Kidney epithelial cell (primary cell): ENCODE data around the gene LYZL6. TPM values are rescaled to one million over a fixed set of nuclear protein-coding genes. Genes with fewer than 3 reads are reported as not detected.

Experiments used
- DNase-seq: peaks from one replicate; pipeline ENCODE4 v3.0.0-alpha.2; 2010; ENCODE audit warnings: low read depth
- H3K27me3 ChIP-seq: 2 replicates; pipeline ENCODE4 v1.6.0; 2011; ENCODE audit warnings: low read length; ENCODE audit not compliant: control insufficient read depth, insufficient read depth
- H3K36me3 ChIP-seq: 2 replicates; pipeline ENCODE4 v1.5.1; 2011; ENCODE audit warnings: low read length; ENCODE audit not compliant: control insufficient read depth, insufficient read depth
- H3K4me3 ChIP-seq: 2 replicates; pipeline ENCODE4 v1.5.1; 2011; ENCODE audit warnings: low read depth, mild to moderate bottlenecking, control low read depth, low read length
- CTCF ChIP-seq: IDR thresholded peaks from 2 replicates; pipeline ENCODE4 v1.5.1; 2011; ENCODE audit warnings: mild to moderate bottlenecking, moderate library complexity, low read length, control low read depth, inconsistent platforms; ENCODE audit not compliant: insufficient read depth, poor library complexity, severe bottlenecking
- total RNA-seq: library from RNA; depleted of rRNA; stranded (reverse); fragments of >200 nt; gene quantifications from 2 replicates; pipeline ENCODE4 v1.2.3, GENCODE V29; 2015

Gene LYZL6
- total RNA-seq, 1 donor from 2014 or later = not detected

- no peak for DNase-seq
- no peaks in the 10 kb centered on the region for H3K27me3 ChIP-seq
These were observed 30.1 kb upstream of the LYZL6 start for GRCh38 chr17:35973333-35974260.

GRCh38 chr17:35972945-35973332 is 29.4 kb upstream of the LYZL6 start:
- no peaks in the 10 kb centered on the region for H3K36me3 ChIP-seq
- no peak for DNase-seq
- no peaks in the 10 kb centered on the region for H3K27me3 ChIP-seq
- H3K4me3 ChIP-seq = no peak overlapping the region
- TF ChIP-seq CTCF = no peak

More at GRCh38 chr17:35973333-35974260, 30.1 kb upstream of the LYZL6 start:
- Histone ChIP-seq H3K36me3 (no peaks in the 10 kb centered on the region), H3K4me3 (no peak overlapping the region)
- no peak for TF ChIP-seq CTCF

GRCh38 chr17:35972535-35972934 is 29.0 kb upstream of the LYZL6 start:
- Histone ChIP-seq H3K36me3 (no peaks in the 10 kb centered on the region), H3K27me3 (no peaks in the 10 kb centered on the region), H3K4me3 (no peak overlapping the region)
- DNase-seq = no peak
- TF ChIP-seq CTCF = no peak

GRCh38 chr17:35972066-35972465 is 28.6 kb upstream of the LYZL6 start:
- DNase-seq = no peak
- Histone ChIP-seq H3K27me3 (no peaks in the 10 kb centered on the region), H3K36me3 (no peaks in the 10 kb centered on the region), H3K4me3 (no peak overlapping the region)
- TF ChIP-seq CTCF = no peak

- H3K4me3 ChIP-seq = no peak overlapping the region
- no peaks in the 10 kb centered on the region for H3K27me3 ChIP-seq
- DNase-seq = peak; percentile 26
- TF ChIP-seq CTCF = peak; percentile 71
- H3K36me3 ChIP-seq = no peaks in the 10 kb centered on the region
These were observed 26.3 kb upstream of the LYZL6 start for GRCh38 chr17:35969558-35970380.
